Colonic mucosa (tissue), 4 donors: ENCODE measurements around the gene LRRC4B. TPM values are rescaled to one million over a fixed set of nuclear protein-coding genes. Genes with fewer than 3 reads are reported as not detected.
A peak's percentile ranks its signal among the peaks of the same experiment; 100 is the strongest.

ENCODE experiments used
- DNase-seq: peaks from one replicate; pipeline ENCODE4 v3.0.0-alpha.2; 2020
- H3K27ac ChIP-seq: fragments of 200-600 bp; one replicate; pipeline ENCODE4 v1.8.0; 2021
- H3K27me3 ChIP-seq: fragments of 200-600 bp; one replicate; pipeline ENCODE4 v1.8.0; 2021
- H3K36me3 ChIP-seq: fragments of 200-600 bp; one replicate; pipeline ENCODE4 v1.8.0; 2021
- H3K4me1 ChIP-seq: fragments of 200-600 bp; one replicate; pipeline ENCODE4 v1.8.0; 2021; ENCODE audit warnings: mild to moderate bottlenecking
- H3K4me3 ChIP-seq: fragments of 200-600 bp; one replicate; pipeline ENCODE4 v1.8.0; 2021
- H3K9ac ChIP-seq, 2 donors: one replicate each; pipeline ENCODE4 v1.7.0; 2013; ENCODE audit warnings: control low read depth in 2 of 2, low read depth in 2 of 2, low read length in 2 of 2
- H3K9me3 ChIP-seq: fragments of 200-600 bp; one replicate; pipeline ENCODE4 v1.8.0; 2021
- intact Hi-C: fragments of 100-400 bp; cut with DNase I; formaldehyde crosslinking; loops from one replicate; pipeline ENCODE4 v1.14.1; 2022
- total RNA-seq, 2 donors: library from RNA; stranded (reverse); fragmentation: NEBNext Ultra II Directional in 1 of 2; extraction: Animal tissue kit (Norgen Biotek cat#: 25700) in 1 of 2; gene quantifications; one replicate each; pipeline ENCODE4 v1.2.1, GENCODE V29; 2021
- TF ChIP-seq, protein P1 (sequence below): fragments of 200-600 bp; IDR thresholded peaks from one replicate; pipeline ENCODE4 v1.8.0; 2022; ENCODE audit warnings: antibody characterized with exemption, mild to moderate bottlenecking
- donor health status: healthy.
- donor health status: DM: no; HTN: no; CAD: no.
- donor health status: DM: no; HTN: no; CAD: no.

Gene LRRC4B
- total RNA-seq, 2 donors from 2014 or later = 1.1 TPM

DNA sequence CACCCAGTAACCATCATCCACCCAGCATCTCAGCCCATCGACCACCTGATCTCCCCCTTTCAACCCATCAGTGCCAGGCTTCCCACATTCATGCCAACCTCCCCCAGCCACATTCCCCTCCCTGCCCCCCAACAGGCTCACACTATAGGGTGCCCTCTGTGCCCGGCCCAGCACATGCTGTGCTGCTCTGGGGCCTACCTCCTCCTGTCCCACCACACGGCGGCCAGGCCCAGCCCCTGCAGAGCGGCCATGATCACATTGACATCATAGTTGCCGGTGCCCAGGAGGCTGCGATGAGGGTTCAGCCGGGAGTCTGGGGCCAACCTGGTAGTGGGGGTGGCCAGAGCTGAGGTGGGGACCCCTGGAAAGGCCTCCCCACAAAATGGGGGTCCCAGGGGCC lies 60.9 kb downstream of the LRRC4B start:
- intact Hi-C loops = no loop called here
- Histone ChIP-seq H3K9ac (no peak overlapping the region), H3K27me3 (no peaks in the 10 kb centered on the region), H3K27ac (no peak overlapping the region), H3K36me3 (no peaks in the 10 kb centered on the region), H3K4me3 (no peak overlapping the region), H3K9me3 (no peaks in the 10 kb centered on the region), H3K4me1 (no peaks in the 10 kb centered on the region)
- TF ChIP-seq, protein P1, sequence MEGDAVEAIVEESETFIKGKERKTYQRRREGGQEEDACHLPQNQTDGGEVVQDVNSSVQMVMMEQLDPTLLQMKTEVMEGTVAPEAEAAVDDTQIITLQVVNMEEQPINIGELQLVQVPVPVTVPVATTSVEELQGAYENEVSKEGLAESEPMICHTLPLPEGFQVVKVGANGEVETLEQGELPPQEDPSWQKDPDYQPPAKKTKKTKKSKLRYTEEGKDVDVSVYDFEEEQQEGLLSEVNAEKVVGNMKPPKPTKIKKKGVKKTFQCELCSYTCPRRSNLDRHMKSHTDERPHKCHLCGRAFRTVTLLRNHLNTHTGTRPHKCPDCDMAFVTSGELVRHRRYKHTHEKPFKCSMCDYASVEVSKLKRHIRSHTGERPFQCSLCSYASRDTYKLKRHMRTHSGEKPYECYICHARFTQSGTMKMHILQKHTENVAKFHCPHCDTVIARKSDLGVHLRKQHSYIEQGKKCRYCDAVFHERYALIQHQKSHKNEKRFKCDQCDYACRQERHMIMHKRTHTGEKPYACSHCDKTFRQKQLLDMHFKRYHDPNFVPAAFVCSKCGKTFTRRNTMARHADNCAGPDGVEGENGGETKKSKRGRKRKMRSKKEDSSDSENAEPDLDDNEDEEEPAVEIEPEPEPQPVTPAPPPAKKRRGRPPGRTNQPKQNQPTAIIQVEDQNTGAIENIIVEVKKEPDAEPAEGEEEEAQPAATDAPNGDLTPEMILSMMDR = no peak
- DNase-seq = no peak

DNA sequence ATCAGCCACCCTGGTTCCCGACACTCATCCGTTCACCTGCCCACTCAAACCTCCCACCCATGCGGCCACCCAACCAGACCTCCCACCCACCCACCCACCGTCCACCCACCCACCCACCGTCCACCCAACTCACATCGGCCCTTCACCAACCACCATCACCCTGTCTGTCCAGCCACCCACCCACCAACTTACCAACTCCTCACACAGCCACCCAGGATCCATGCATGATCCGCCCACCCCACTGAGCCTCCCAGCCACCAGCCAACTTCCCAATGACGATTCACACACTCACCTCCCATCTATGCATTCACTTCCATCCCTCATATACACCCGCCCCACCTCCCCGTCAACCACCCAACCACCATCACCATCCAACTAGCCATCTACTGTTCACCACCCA lies 61.5 kb downstream of the LRRC4B start:
- intact Hi-C loops = no loop called here
- TF ChIP-seq, protein P1 = no peak
- no peaks in the 10 kb centered on the region for H3K36me3 ChIP-seq
- no peaks in the 10 kb centered on the region for H3K9me3 ChIP-seq
- no peak overlapping the region for H3K9ac ChIP-seq
- H3K4me1 ChIP-seq = no peaks in the 10 kb centered on the region
- no peaks in the 10 kb centered on the region for H3K27me3 ChIP-seq
- no peak overlapping the region for H3K27ac ChIP-seq
- no peak overlapping the region for H3K4me3 ChIP-seq
- no peak for DNase-seq

GRCh38 chr19:50505856-50506611 lies 62.2 kb downstream of the LRRC4B start:
- H3K9ac ChIP-seq = no peak overlapping the region
- H3K36me3 ChIP-seq = no peaks in the 10 kb centered on the region
- intact Hi-C loops = no loop called here
- H3K27ac ChIP-seq = no peak overlapping the region
- DNase-seq = no peak
- no peaks in the 10 kb centered on the region for H3K4me1 ChIP-seq
- no peak overlapping the region for H3K4me3 ChIP-seq
- TF ChIP-seq, protein P1 = no peak
- H3K9me3 ChIP-seq = no peaks in the 10 kb centered on the region
- H3K27me3 ChIP-seq = no peaks in the 10 kb centered on the region

DNA sequence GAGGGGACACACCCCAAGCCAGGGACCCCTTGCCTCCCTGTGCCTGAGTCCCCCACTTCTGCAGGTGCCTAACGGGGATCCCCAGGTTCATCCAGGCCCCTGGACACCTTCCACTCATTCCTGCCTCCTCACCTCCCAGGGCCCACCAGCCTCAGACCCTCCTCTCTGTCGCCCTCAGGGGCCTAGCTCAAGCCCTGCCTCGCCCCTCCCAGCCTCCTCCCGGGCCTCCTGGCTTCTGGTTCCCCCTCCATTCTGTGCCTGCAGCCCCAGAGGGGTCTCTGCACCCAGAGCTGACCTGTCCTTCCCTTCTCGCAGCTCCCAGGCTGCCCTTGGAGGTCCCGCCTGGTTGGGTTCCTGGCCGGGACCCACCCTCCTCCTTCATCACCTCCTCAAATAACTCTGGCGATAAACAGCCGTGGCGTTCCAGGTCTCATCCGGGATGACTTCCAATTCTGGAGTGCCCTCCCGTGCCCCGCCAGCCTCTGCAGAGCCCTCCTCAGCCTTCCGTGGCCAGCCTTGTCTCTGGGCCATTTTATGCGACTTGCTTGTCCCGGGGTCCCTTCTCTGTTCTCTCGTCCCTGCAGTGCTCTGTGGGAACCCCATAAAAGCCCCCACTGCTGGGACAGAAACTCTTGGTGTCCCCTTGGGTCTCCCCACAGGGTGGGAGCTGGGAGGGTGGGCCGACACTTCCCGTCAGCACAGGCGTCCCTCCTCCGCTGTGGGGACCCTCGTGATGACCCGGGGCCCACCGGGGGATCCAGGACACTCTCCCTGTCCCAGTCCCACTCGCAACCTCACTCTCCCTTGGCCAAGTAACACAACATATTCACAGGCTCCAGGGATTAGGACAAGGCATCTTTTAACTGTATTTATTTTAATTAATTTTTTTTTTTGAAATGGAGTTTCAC lies 66.4 kb downstream of the LRRC4B start:
- no peak overlapping the region for H3K27ac ChIP-seq
- intact Hi-C loops = no loop called here
- H3K27me3 ChIP-seq = no peaks in the 10 kb centered on the region
- TF ChIP-seq, protein P1 = no peak
- no peaks in the 10 kb centered on the region for H3K36me3 ChIP-seq
- no peaks in the 10 kb centered on the region for H3K4me1 ChIP-seq
- no peak overlapping the region for H3K9ac ChIP-seq
- no peak for DNase-seq
- H3K9me3 ChIP-seq = no peaks in the 10 kb centered on the region
- no peak overlapping the region for H3K4me3 ChIP-seq

DNA sequence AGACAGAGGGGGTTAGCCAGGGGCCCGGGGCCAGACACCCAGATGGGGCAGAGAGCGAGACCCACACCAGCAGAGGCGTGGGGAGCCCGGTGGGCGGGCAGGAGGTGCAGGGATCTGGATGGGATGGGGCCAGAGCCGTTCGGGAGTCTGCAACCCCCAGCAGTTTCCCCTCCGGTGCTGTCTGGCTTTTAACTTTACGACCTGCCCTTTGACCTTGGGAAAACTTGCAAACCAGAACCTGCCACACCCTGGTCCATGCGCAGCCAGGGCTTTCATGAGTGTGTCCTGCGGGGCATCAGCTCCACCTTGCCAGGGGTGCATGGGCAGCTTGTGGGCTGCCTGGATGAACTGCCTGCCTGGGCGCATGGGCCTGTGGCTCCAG lies 67.1 kb downstream of the LRRC4B start:
- no peaks in the 10 kb centered on the region for H3K4me1 ChIP-seq
- H3K36me3 ChIP-seq = no peaks in the 10 kb centered on the region
- no peaks in the 10 kb centered on the region for H3K27me3 ChIP-seq
- no peak overlapping the region for H3K4me3 ChIP-seq
- DNase-seq = peak; percentile 44
- H3K27ac ChIP-seq = no peak overlapping the region
- H3K9ac ChIP-seq = no peak overlapping the region
- TF ChIP-seq, protein P1 = no peak
- no peaks in the 10 kb centered on the region for H3K9me3 ChIP-seq
- intact Hi-C loops = no loop called here
